HepG2 (cell line): ENCODE data around the gene TTBK1. TPM values are rescaled to one million over a fixed set of nuclear protein-coding genes. Genes with fewer than 3 reads are reported as not detected.

Experiments used
- CEBPG ChIP-seq: IDR thresholded peaks from 2 replicates; pipeline ENCODE4 v1.6.1; 2016
- ETV5 ChIP-seq: IDR thresholded peaks from 2 replicates; pipeline ENCODE4 v1.6.1; 2018; ENCODE audit warnings: missing biosample characterization, missing genetic modification reagents, inconsistent platforms, borderline replicate concordance
- FOXM1 ChIP-seq: sonication (generic); formaldehyde crosslinking; IDR thresholded peaks from 2 replicates; pipeline ENCODE4 v1.5.0; 2020; ENCODE audit warnings: missing genetic modification reagents
- HOXA9 ChIP-seq: sonication (generic); formaldehyde crosslinking; IDR thresholded peaks from 2 replicates; pipeline ENCODE4 v1.8.1; 2022; ENCODE audit warnings: missing genetic modification reagents, mild to moderate bottlenecking, moderate library complexity, borderline replicate concordance
- NR2C2 ChIP-seq: sonication (generic); formaldehyde crosslinking; IDR thresholded peaks from 2 replicates; pipeline ENCODE4 v1.4.0; 2020; ENCODE audit warnings: missing genetic modification reagents, mild to moderate bottlenecking, moderate library complexity, borderline replicate concordance
- SRSF4 ChIP-seq: fragments of 200-400 bp; formaldehyde crosslinking; IDR thresholded peaks from one replicate; pipeline ENCODE4 v1.6.1; 2018; ENCODE audit warnings: mild to moderate bottlenecking, low read depth, low read length, moderate library complexity; ENCODE audit not compliant: poor library complexity, severe bottlenecking
- SSRP1 ChIP-seq: IDR thresholded peaks from 2 replicates; pipeline ENCODE4 v1.6.1; 2016; ENCODE audit warnings: control low read depth
- TRIM24 ChIP-seq: sonication (generic); formaldehyde crosslinking; IDR thresholded peaks from 2 replicates; pipeline ENCODE4 v1.8.0; 2022; ENCODE audit warnings: mild to moderate bottlenecking, missing genetic modification reagents
- ZBTB43 ChIP-seq: sonication (generic); formaldehyde crosslinking; conservative IDR thresholded peaks from 2 replicates; pipeline ENCODE4 v1.4.0; 2020; ENCODE audit warnings: missing genetic modification reagents
- ZMAT5 ChIP-seq: sonication (generic); formaldehyde crosslinking; IDR thresholded peaks from 2 replicates; pipeline ENCODE4 v1.5.0; 2020; ENCODE audit warnings: mild to moderate bottlenecking, low read depth, missing genetic modification reagents, borderline replicate concordance
- ZNF142 ChIP-seq: sonication (generic); formaldehyde crosslinking; IDR thresholded peaks from 2 replicates; pipeline ENCODE4 v1.4.0; 2020; ENCODE audit warnings: missing genetic modification reagents
- ZNF646 ChIP-seq: sonication (generic); formaldehyde crosslinking; IDR thresholded peaks from 2 replicates; pipeline ENCODE4 v1.9.0; 2021; ENCODE audit warnings: mild to moderate bottlenecking, missing genetic modification reagents
- ZSCAN29 ChIP-seq: sonication (generic); formaldehyde crosslinking; conservative IDR thresholded peaks from 2 replicates; pipeline ENCODE4 v1.4.0; 2020; ENCODE audit warnings: mild to moderate bottlenecking, missing genetic modification reagents
- polyA plus RNA-seq, 8 experiments: library from polyadenylated mRNA; depleted of rRNA in 3 of 8; stranded (reverse) in 7 of 8; unstranded in 1 of 8; fragments of >200 nt; fragmentation: Illumina TruSeq in 4 of 8; extraction: Trizol in 4 of 8; gene quantifications; 2 replicates each; pipeline versions ENCODE4 v1.2.1 to v1.2.3, GENCODE V29; 2011 to 2016; ENCODE audit warnings: low read depth in 4 of 8, missing spikeins in 1 of 8, mixed read lengths in 1 of 8; ENCODE audit not compliant: insufficient read depth in 1 of 8
- total RNA-seq, 5 experiments: library from RNA; depleted of rRNA; stranded (reverse); fragments of >200 nt; fragmentation: Illumina TruSeq; extraction: Trizol; gene quantifications; 2 replicates each; pipeline ENCODE4 v1.2.3, GENCODE V29; 2016; ENCODE audit warnings: low read depth in 1 of 5

TTBK1 gene
- total and polyA plus RNA-seq, 2 of the 13 experiments (the other 11 are each of a cell fraction or from before 2014, with no cell fraction given) = 0.24 to 0.33 TPM

- TF ChIP-seq ZBTB43 (CRISPR knock-in tag) = no peak
- no peak for TF ChIP-seq ZSCAN29
- no peak for TF ChIP-seq ETV5 (CRISPR knock-in tag)
- no peak for TF ChIP-seq ZMAT5 (CRISPR knock-in tag)
- TF ChIP-seq CEBPG (CRISPR knock-in tag) = peak; percentile 78
- TF ChIP-seq SRSF4 = no peak
- TF ChIP-seq FOXM1 (CRISPR knock-in tag) = no peak
- no peak for TF ChIP-seq ZNF646 (CRISPR knock-in tag)
- TF ChIP-seq NR2C2 (CRISPR knock-in tag) = no peak; the same call in 1 of the 2 replicates
- TF ChIP-seq HOXA9 (CRISPR knock-in tag) = no peak
- TF ChIP-seq SSRP1 (CRISPR knock-in tag) = 0 out of 2 replicates have a peak, but pooled peaks have one; percentile 36
- no peak for TF ChIP-seq TRIM24 (CRISPR knock-in tag)
- no peak for TF ChIP-seq ZNF142 (CRISPR knock-in tag)
Observed at GRCh38 chr6:43262000-43262779, 18.9 kb downstream of the TTBK1 start (continued).
